Calu3 (cell line): ENCODE results near the gene ABCC2. TPM values are rescaled to one million over a fixed set of nuclear protein-coding genes. Genes with fewer than 3 reads are reported as not detected.

Experiments used
- BruUV-seq: library from RNA; stranded (reverse); fragments of 400-500 nt; replicated peaks from 2 replicates; lab custom pipeline; 2021; lab: Mats Ljungman, UMichigan
- CTCF ChIA-PET: fragments of 300-600 bp; sonication (Branson Sonifier 250); formaldehyde crosslinking; loops from one replicate; lab custom pipeline; 2022; ENCODE audit warnings: antibody characterized with exemption; lab: Charles Lee
- DNase-seq: peaks from one replicate; pipeline ENCODE4 v3.0.0; 2022
- H3K27ac Mint-ChIP-seq: one replicate; pipeline ENCODE4 v1.8.0; 2022; ENCODE audit warnings: mixed read lengths; ENCODE audit not compliant: unreplicated experiment
- H3K27me3 Mint-ChIP-seq: one replicate; pipeline ENCODE4 v1.8.0; 2022; ENCODE audit warnings: mixed read lengths; ENCODE audit not compliant: unreplicated experiment
- H3K36me3 Mint-ChIP-seq: one replicate; pipeline ENCODE4 v1.8.0; 2022; ENCODE audit warnings: mild to moderate bottlenecking, moderate library complexity, mixed read lengths; ENCODE audit not compliant: insufficient read depth, unreplicated experiment
- H3K4me1 Mint-ChIP-seq: one replicate; pipeline ENCODE4 v1.8.0; 2022; ENCODE audit warnings: mild to moderate bottlenecking, low read depth, mixed read lengths; ENCODE audit not compliant: unreplicated experiment
- H3K4me3 Mint-ChIP-seq: one replicate; pipeline ENCODE4 v1.8.0; 2022; ENCODE audit warnings: mild to moderate bottlenecking, low read depth, moderate library complexity, mixed read lengths; ENCODE audit not compliant: unreplicated experiment
- H3K9me3 Mint-ChIP-seq: one replicate; pipeline ENCODE4 v1.8.0; 2022; ENCODE audit warnings: low read depth, mixed read lengths; ENCODE audit not compliant: unreplicated experiment
- CTCF ChIP-seq: fragments of 200-600 bp; IDR thresholded peaks from one replicate; pipeline ENCODE4 v1.8.0; 2022; ENCODE audit warnings: antibody characterized with exemption; ENCODE audit not compliant: unreplicated experiment
- intact Hi-C: fragments of 100-400 bp; cut with micrococcal nuclease; formaldehyde crosslinking; loops from one replicate; pipeline ENCODE4 v1.10.0; 2022; ENCODE audit not compliant: unreplicated experiment
- total RNA-seq: library from RNA; stranded (reverse); gene quantifications from 2 replicates; pipeline ENCODE4 v1.2.3, GENCODE V29; 2022

The ABCC2 gene
- total RNA-seq, 1 experiment from 2014 or later: 1.8 TPM

- DNase-seq: no peak
- CTCF ChIA-PET: no interaction called here
- peak overlapping the region; percentile 43 for H3K4me3 Mint-ChIP-seq
- BruUV-seq: no TSS peak
- TF ChIP-seq CTCF: no peak
- no peaks in the 10 kb centered on the region for H3K27me3 Mint-ChIP-seq
- H3K36me3 Mint-ChIP-seq: peaks cover 4% of the 10 kb centered on the region
- intact Hi-C loops: loop anchor here (2.0 kb wide), 1 partner anchor 49 kb away; the partner anchor contains the start of genes COX15 and CUTC
- H3K9me3 Mint-ChIP-seq: peaks cover 4% of the 10 kb centered on the region
- no peak overlapping the region for H3K27ac Mint-ChIP-seq
- H3K4me1 Mint-ChIP-seq: peaks cover 84% of the 10 kb centered on the region
These were observed 558 bp upstream of the ABCC2 start for GRCh38 chr10:99781734-99782429.

GRCh38 chr10:99784016-99784726, 1.7 kb downstream of the ABCC2 start:
- Mint-ChIP-seq H3K4me1 (peaks cover 61% of the 10 kb centered on the region), H3K27ac (peak overlapping the region; percentile 61), H3K4me3 (no peak overlapping the region), H3K36me3 (peaks cover 4% of the 10 kb centered on the region), H3K27me3 (no peaks in the 10 kb centered on the region), H3K9me3 (peaks cover 4% of the 10 kb centered on the region)
- intact Hi-C loops: no loop called here
- CTCF ChIA-PET: interaction anchor here (0.6 kb wide), 1 partner anchor 190 kb away, joined by 5 read pairs; no protein-coding TSS in a partner anchor
- TF ChIP-seq CTCF: no peak
- DNase-seq: no peak
- BruUV-seq: no TSS peak

- no TSS peak for BruUV-seq
- peaks cover 56% of the 10 kb centered on the region for H3K4me1 Mint-ChIP-seq
- H3K36me3 Mint-ChIP-seq: peaks cover 4% of the 10 kb centered on the region
- CTCF ChIA-PET: interaction anchor here (0.6 kb wide), 1 partner anchor 190 kb away, joined by 5 read pairs; no protein-coding TSS in a partner anchor
- H3K27me3 Mint-ChIP-seq: no peaks in the 10 kb centered on the region
- intact Hi-C loops: no loop called here
- H3K9me3 Mint-ChIP-seq: peaks cover 4% of the 10 kb centered on the region
- DNase-seq: no peak
- H3K27ac Mint-ChIP-seq: peak overlapping the region; percentile 79
- TF ChIP-seq CTCF: no peak
- H3K4me3 Mint-ChIP-seq: no peak overlapping the region
These were observed 2.4 kb downstream of the ABCC2 start for GRCh38 chr10:99784727-99785441.

GRCh38 chr10:99785646-99786045, 3.2 kb downstream of the ABCC2 start:
- BruUV-seq: no TSS peak
- CTCF ChIA-PET: interaction anchor here (0.7 kb wide), 1 partner anchor 8 kb away, joined by 3 read pairs; no protein-coding TSS in a partner anchor
- Mint-ChIP-seq H3K36me3 (peaks cover 4% of the 10 kb centered on the region), H3K4me3 (no peak overlapping the region), H3K27me3 (no peaks in the 10 kb centered on the region), H3K4me1 (peaks cover 50% of the 10 kb centered on the region), H3K27ac (peak overlapping the region; percentile 79), H3K9me3 (peaks cover 4% of the 10 kb centered on the region)
- intact Hi-C loops: no loop called here
- TF ChIP-seq CTCF: no peak
- DNase-seq: no peak
